GM21515 (cell line): ENCODE data around the gene KAT2A.

ENCODE experiments used
- ATAC-seq: cut with Tn5 transposase; IDR thresholded peaks from one replicate; pipeline ENCODE4 v1.9.1; 2021; ENCODE audit not compliant: unreplicated experiment

The KAT2A gene

GRCh38 chr17:42096360-42097111 is 24.6 kb downstream of the KAT2A start:
- no peak for ATAC-seq

GRCh38 chr17:42094375-42095069 is 26.6 kb downstream of the KAT2A start:
- ATAC-seq, result no peak

GRCh38 chr17:42092939-42093338 is 28.2 kb downstream of the KAT2A start:
- ATAC-seq, result no peak

DNA sequence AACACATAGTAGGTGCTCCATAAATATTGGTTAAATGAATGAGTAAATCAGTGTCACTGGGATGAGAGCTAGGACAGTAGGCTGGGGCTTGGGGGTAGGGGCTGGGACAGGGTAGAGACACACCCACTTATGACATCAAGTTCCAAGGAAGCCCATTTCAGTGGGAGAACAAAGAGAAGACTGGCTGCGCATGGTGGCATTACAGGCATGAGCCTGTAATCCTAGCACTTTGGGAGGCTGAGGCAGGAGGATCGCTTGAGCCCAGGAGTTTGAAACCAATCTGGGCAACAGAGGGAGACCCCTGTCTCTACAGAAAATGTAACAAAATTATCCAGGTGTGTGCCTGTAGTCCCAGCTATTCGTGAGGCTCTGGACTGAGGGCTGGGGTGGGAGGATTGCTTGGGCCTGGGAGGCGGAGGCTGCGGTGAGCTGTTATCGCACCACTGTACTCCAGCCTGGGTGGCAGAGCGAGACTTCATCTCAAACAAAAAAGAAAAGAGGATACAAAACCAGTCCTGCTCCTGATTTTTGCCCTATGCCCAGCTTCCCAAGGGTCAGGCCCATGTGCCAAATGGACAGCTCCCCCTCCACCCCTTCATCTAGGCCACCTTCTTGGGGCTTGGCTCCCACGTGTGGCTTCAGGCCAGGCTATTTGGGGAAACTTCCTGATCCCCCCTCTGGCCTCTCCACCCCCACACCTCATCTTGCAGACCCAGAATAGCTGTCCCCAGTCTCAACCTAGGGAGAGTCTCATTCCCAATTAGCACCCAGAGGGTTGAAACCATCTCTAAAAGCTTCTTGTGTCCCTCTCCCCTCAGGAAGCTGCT is 30.0 kb downstream of the KAT2A start:
- ATAC-seq, result no peak

DNA sequence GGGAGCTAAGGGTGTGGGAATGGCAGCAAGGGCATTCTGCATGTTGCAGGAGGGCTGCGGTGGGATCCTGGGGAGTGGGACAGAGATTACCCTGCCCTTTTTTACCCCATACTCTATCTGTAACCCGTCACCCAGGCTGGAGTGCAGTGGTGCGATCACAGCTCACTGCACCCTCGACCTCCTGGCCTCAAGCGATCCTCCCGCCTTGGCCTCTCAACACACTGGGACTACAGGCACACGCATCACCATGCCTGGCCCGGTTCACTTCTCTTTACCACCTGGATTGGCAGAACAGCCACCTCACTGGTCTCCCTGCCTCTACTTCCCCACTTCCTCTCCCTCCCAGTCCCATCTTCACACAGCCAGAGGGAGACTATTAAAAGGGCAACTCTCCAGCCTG is 32.4 kb downstream of the KAT2A start:
- ATAC-seq, result no peak

DNA sequence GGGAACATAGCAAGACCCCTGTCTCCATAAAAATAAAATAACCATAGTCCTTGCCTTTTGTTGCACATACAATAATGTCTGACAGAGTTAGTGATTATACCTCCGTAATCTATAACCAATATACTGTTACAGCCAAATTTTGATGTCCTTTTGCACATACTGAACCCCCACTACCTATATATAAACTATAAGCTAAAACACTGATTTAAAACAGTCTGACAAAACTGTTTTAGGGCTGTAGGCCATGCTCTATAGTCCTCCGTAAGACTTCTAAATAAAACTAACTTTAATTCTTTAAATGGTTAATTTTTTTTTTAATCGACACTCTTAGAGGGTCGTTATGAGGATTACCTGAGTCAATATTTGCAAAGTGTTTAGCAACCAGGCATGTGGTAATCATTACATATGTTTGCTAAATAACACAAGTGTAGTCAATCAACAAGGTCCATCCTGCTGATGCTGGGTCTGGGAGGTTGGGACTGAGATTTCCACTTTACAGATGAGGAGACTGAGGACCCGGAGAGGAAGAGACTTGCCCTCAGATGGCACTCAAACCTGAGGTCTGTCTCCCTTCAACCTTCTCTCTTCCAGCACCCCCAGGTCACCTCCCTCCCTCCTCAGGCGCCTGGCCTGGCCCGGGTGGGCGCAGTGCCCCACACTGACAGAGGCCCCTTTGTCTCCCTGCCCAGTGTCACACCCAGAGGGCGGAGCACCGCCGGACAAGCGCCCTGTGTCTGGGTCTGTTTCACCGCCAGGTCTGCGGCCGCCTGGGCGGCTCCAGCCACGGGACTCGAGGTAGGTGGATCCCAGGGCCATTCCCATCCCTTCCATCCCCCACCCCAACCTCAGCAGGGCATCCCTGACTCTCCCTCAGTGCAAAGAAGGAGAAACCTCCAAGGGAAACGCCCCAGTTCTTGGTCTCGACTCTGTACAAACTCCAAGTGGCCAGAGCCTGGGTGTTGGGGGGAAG is 33.1 kb downstream of the KAT2A start:
- no peak for ATAC-seq

- ATAC-seq, result no peak
Observed at GRCh38 chr17:42087042-42087701, 34.0 kb downstream of the KAT2A start.

GRCh38 chr17:42081516-42082129 is 39.5 kb downstream of the KAT2A start:
- no peak for ATAC-seq

GRCh38 chr17:42079541-42079940 is 41.6 kb downstream of the KAT2A start:
- no peak for ATAC-seq

- no peak for ATAC-seq
Observed at GRCh38 chr17:42078396-42079043, 42.6 kb downstream of the KAT2A start.

- no peak for ATAC-seq
Observed at GRCh38 chr17:42077755-42078154, 43.4 kb downstream of the KAT2A start.

- ATAC-seq, result no peak
Observed at GRCh38 chr17:42076797-42077559, 44.2 kb downstream of the KAT2A start.

DNA sequence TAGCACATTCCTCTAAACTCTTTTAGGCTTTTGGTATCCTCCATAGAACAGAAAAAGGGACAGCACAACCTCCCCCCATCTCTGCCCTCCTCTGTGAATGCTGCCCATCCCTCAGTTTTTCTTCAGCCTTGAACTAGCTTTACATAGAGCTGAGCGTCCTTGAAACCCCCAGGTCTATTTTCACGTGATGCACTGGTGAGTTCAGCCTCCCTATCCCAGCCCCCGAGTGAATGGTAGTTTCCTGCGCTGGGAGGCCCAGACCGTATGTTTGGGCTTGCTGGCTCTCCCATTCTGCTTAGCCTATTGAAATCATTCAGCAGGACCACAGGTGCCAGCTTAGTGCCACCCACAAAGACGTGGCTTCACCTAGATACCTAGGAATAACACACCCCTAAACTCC is 45.4 kb downstream of the KAT2A start:
- ATAC-seq, result no peak

DNA sequence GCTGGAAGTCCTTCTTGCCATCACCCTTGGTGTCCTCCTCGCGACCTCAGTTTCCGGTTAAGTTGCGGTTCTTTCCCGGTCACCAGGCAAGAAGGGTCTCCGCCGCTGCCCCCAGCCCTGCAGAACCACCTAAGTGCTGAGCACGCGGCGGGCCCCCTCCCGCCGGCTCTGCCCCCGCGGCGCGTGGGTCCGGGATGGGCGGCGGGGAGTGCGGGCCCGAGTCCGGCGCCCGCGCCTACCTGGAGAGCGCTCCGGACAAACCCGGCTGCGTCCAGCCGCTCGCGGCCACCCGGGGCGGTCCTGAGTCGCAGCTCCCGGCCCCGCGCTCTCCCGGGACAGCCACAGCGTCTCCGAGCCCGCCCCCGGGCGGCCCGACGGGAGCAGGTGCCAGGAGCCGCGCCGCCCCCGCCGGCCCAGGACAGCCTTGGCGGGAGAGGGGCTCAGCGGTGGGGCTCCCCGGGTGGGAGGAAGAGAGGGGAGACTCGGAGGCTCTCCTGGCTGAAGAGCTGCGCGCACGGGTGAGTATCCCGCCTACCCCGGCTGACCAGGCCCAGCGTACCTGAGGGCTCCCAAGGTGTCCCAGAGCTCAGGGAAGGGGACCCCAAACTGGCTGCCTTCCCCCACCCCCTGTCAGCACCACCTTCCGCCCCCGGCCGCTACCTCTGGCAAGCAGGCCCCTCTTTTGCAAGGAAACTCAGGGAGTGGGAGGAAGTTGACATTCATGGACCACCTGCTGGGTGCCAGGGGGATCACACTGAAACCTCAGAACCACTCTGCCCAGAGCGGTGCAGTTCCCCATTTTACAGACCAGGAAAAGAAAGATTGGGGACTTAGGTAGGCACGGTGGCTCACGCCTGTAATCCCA is 48.6 kb downstream of the KAT2A start:
- no peak for ATAC-seq

DNA sequence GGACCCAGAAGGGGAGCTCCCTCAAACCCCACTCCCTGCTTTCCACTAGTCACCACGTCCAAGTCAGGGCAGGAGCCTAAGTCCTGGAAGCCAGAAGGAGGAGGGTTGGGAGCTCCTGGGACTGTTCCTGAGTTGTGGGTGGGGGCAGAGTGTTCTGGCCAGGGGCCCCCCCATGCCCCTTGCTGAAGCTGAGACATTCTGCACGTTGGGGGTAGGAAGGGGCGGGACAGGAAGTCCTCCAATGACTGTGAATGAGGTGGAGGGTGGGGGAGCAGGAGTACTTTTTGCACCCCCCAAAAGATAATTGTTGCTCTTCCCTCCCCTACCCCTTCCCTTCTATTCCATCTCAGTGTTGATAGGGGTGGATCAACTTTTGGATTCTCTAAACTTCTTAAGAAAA is 49.4 kb downstream of the KAT2A start:
- no peak for ATAC-seq

DNA sequence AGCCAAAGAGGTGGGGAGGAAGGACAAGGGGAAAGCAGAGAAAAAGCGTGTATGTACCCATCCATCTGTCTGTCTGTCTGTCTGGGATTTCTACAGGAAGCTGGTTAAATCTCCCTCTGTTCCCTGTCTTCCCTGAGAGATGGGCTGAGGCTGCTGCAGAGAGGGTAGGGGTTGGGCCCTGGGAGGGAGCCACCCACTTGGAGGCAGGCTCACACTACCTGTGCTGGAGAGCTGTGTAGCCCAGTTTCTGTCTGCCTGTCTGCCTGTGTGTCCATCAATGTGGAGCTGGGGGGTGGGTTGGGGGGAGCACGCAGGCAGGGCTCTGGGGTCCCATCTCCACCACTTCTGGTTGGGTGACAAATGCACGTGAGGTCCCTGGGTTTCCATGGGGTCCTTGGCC is 52.2 kb downstream of the KAT2A start:
- ATAC-seq, result no peak

DNA sequence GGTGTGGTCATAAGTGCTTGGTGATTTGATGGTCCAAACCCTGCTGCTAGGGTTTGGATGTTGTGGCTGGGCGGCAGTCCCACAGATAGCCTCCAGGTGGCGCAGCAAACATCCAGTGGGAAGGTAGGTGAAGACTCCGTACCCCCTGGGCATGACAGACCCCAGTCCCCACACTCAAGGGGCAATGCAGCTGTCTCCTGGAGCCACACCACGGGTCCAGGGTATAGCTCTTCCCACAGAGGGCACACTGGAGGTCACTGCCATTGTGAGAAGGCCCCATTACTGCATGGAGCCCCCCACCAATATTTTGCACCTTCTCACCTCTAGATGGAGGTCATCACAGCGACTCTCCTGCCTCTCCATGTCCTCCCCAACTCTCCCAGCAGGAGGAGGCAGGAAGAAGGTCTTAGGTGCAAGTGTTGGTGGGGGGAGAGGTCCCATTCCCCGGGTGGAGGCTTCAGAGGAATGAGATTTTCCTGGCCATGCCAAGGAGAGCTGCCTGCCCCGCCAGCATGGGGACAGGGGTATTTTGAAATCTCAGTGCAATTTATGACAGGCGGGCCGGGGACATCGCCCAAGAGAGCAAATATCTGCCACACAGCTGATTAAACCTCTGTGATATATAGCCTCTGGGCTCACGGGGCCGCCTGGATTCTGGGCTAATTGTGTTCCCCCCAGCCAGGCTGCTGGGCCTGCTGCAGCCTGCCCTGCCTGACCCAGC is 53.6 kb downstream of the KAT2A start:
- ATAC-seq, result no peak
